Measurements from ENCODE around the gene PDE11A. TPM values are rescaled to one million over a fixed set of nuclear protein-coding genes. Genes with fewer than 3 reads are reported as not detected.

PDE11A gene
- total RNA-seq, 1 experiment from 2014 or later, result 0.61 TPM

DNA sequence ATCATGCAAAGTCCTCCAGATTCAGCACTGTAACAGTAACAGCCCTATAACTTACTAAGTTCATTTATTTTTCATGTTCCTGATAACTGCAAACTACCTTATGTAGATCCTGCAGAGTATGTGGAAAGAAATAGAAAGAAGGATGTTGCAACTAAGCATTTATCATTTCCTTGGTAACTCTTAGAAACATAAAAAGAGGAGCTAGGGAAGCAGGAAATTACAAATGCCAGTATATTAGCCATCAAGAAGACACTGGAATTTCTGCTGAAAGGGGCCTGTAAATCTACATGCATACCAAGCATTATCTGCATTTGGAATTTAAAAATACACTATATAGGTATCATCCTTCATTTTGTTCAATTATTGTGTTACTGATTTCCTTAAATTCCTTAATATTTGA, 66.8 kb downstream of the PDE11A start:
- Histone ChIP-seq H3K9ac (ENCODE audit: low read length) (no peak overlapping the region), H3K27ac (ENCODE audit: low read depth, low read length) (no peak overlapping the region), H3K9me2 (ENCODE audit: insufficient read depth) (no peaks in the 10 kb centered on the region), H3K27me3 (ENCODE audit: insufficient read depth, low read length) (no peaks in the 10 kb centered on the region), H4K20me1 (ENCODE audit: insufficient read depth) (no peaks in the 10 kb centered on the region), H3K79me2 (ENCODE audit: insufficient read depth, low read length) (no peaks in the 10 kb centered on the region), H3K36me3 (ENCODE audit: control insufficient read depth in 1 of 2, insufficient read depth in 2 of 2, low read length in 2 of 2) (no peaks in the 10 kb centered on the region), H3K4me1 (ENCODE audit: control insufficient read depth in 1 of 2, insufficient read depth in 2 of 2, low read length in 2 of 2) (no peaks in the 10 kb centered on the region), H3K9me3 (ENCODE audit: control insufficient read depth in 1 of 2, insufficient read depth in 1 of 2, low read depth in 1 of 2, low read length in 2 of 2) (no peaks in the 10 kb centered on the region), H2AFZ (ENCODE audit: low read depth, low read length, poor library complexity, severe bottlenecking) (no peak overlapping the region), H3K4me3 (replicated peaks in 1 of 2; ENCODE audit: low read depth in 1 of 2, low read length in 2 of 2) (no peak overlapping the region), H3K4me2 (ENCODE audit: low read length) (no peak overlapping the region)
- no peak for DNase-seq (ENCODE audit: low read depth, low spot score)
- POLR2A ChIA-PET, result no interaction called here
- intact Hi-C loops (cut with micrococcal nuclease), result no loop called here
- no TSS peak for BruUV-seq (replicated peaks)
- RAD21 ChIA-PET (ENCODE audit: low non-redundant PET in 1 of 2, low total read pairs in 2 of 2, uncharacterized antibody in 2 of 2, unreplicated experiment in 2 of 2), result no interaction called here
- TF ChIP-seq, protein P1, sequence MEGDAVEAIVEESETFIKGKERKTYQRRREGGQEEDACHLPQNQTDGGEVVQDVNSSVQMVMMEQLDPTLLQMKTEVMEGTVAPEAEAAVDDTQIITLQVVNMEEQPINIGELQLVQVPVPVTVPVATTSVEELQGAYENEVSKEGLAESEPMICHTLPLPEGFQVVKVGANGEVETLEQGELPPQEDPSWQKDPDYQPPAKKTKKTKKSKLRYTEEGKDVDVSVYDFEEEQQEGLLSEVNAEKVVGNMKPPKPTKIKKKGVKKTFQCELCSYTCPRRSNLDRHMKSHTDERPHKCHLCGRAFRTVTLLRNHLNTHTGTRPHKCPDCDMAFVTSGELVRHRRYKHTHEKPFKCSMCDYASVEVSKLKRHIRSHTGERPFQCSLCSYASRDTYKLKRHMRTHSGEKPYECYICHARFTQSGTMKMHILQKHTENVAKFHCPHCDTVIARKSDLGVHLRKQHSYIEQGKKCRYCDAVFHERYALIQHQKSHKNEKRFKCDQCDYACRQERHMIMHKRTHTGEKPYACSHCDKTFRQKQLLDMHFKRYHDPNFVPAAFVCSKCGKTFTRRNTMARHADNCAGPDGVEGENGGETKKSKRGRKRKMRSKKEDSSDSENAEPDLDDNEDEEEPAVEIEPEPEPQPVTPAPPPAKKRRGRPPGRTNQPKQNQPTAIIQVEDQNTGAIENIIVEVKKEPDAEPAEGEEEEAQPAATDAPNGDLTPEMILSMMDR (IDR thresholded peaks at IDR 0.05 in 2 of 3, conservative IDR thresholded peaks at IDR 0.05 in 1 of 3; ENCODE audit: borderline replicate concordance in 1 of 3, insufficient read depth in 1 of 3, low read depth in 2 of 3, low read length in 2 of 3), result no peak
- TF ChIP-seq CEBPB (IDR thresholded peaks at IDR 0.05; ENCODE audit: low read depth) (no peak), RAD21 (IDR thresholded peaks at IDR 0.05; ENCODE audit: low read depth) (no peak), POLR2A (IDR thresholded peaks at IDR 0.05; ENCODE audit: borderline replicate concordance, extremely low read depth, insufficient read depth, insufficient read length) (no peak), ZFX (IDR thresholded peaks at IDR 0.05) (no peak), CBX3 (IDR thresholded peaks at IDR 0.05; ENCODE audit: low read depth) (no peak), SP1 (IDR thresholded peaks at IDR 0.05; ENCODE audit: low read depth) (no peak), ELF1 (IDR thresholded peaks at IDR 0.05; ENCODE audit: borderline replicate concordance, low read depth) (no peak)
- TF ChIP-seq, protein P2, sequence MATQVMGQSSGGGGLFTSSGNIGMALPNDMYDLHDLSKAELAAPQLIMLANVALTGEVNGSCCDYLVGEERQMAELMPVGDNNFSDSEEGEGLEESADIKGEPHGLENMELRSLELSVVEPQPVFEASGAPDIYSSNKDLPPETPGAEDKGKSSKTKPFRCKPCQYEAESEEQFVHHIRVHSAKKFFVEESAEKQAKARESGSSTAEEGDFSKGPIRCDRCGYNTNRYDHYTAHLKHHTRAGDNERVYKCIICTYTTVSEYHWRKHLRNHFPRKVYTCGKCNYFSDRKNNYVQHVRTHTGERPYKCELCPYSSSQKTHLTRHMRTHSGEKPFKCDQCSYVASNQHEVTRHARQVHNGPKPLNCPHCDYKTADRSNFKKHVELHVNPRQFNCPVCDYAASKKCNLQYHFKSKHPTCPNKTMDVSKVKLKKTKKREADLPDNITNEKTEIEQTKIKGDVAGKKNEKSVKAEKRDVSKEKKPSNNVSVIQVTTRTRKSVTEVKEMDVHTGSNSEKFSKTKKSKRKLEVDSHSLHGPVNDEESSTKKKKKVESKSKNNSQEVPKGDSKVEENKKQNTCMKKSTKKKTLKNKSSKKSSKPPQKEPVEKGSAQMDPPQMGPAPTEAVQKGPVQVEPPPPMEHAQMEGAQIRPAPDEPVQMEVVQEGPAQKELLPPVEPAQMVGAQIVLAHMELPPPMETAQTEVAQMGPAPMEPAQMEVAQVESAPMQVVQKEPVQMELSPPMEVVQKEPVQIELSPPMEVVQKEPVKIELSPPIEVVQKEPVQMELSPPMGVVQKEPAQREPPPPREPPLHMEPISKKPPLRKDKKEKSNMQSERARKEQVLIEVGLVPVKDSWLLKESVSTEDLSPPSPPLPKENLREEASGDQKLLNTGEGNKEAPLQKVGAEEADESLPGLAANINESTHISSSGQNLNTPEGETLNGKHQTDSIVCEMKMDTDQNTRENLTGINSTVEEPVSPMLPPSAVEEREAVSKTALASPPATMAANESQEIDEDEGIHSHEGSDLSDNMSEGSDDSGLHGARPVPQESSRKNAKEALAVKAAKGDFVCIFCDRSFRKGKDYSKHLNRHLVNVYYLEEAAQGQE (IDR thresholded peaks at IDR 0.05; ENCODE audit: low read depth), result no peak
- TF ChIP-seq, protein P3, sequence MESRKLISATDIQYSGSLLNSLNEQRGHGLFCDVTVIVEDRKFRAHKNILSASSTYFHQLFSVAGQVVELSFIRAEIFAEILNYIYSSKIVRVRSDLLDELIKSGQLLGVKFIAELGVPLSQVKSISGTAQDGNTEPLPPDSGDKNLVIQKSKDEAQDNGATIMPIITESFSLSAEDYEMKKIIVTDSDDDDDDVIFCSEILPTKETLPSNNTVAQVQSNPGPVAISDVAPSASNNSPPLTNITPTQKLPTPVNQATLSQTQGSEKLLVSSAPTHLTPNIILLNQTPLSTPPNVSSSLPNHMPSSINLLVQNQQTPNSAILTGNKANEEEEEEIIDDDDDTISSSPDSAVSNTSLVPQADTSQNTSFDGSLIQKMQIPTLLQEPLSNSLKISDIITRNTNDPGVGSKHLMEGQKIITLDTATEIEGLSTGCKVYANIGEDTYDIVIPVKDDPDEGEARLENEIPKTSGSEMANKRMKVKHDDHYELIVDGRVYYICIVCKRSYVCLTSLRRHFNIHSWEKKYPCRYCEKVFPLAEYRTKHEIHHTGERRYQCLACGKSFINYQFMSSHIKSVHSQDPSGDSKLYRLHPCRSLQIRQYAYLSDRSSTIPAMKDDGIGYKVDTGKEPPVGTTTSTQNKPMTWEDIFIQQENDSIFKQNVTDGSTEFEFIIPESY (IDR thresholded peaks at IDR 0.05; ENCODE audit: extremely low read depth, insufficient replicate concordance, low read length), result no peak
- TF ChIP-seq, protein P4, sequence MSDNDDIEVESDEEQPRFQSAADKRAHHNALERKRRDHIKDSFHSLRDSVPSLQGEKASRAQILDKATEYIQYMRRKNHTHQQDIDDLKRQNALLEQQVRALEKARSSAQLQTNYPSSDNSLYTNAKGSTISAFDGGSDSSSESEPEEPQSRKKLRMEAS (IDR thresholded peaks at IDR 0.05), result no peak
- ATAC-seq, result no peak
- CTCF ChIA-PET, result no interaction called here
